NCI-H524 treated with DMSO at 0.1 percent for 48 hours (cell line): ENCODE measurements around the gene PRR33.

Source experiments
- DNase-seq: peaks from one replicate; lab custom pipeline; 2025; lab: John Stamatoyannopoulos, UW

Gene PRR33

DNA sequence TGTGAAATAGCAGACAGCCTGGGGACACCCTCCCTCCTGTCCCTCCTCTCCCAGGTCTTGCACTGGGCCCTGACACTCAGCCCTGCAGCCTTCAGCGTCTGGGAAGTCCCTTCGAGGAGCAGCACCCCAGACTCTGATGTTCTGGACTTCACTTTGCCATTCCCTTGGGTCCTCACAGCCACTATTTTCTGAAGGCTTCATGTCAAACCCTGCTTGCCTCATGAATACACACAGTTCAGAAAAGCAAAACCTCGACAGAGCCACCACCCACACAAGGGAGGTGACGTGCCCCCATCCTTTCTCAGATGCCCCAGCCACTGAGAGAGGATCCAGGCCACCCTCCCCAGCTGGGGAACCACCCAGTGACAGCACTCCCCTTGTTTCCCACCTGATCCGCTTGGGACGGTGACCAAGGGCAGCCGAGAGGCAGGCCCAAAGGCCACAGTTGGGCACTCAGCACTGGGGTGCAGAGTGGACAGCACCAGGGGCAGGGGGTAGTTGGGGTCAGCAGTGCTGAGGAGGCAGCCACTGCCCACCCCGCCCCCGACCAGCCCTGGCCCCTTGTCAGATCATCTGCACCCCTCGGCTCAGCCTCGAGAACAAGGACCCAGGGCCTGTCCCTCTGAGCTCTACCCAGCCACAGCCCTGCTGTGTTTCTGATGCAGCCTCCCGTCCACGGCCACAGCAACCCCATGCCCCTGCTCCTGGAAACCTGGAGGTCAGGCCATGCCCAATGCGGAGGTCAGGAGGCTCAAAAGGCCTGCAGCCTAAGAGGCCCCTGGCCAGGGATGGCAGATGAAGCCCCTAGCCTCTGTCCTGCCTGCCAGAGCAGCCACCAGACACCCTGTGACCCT, 24.7 kb upstream of the PRR33 start:
- no peak for DNase-seq

DNA sequence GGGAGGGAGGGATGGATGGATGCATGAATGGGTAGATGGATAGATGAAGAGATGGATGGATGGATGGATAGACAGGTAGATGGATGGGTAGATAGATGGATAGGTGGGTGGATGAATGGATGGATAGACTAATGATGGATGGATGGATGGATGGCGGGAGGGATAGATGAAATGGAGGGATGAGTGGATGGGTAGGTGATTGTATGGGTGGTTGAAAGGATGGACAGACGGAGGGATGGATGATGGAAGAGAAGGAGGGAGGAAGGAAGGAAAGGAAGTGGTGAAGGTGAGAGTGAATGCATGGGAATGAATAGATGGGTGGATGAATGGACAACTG, 24.1 kb upstream of the PRR33 start:
- no peak for DNase-seq

DNA sequence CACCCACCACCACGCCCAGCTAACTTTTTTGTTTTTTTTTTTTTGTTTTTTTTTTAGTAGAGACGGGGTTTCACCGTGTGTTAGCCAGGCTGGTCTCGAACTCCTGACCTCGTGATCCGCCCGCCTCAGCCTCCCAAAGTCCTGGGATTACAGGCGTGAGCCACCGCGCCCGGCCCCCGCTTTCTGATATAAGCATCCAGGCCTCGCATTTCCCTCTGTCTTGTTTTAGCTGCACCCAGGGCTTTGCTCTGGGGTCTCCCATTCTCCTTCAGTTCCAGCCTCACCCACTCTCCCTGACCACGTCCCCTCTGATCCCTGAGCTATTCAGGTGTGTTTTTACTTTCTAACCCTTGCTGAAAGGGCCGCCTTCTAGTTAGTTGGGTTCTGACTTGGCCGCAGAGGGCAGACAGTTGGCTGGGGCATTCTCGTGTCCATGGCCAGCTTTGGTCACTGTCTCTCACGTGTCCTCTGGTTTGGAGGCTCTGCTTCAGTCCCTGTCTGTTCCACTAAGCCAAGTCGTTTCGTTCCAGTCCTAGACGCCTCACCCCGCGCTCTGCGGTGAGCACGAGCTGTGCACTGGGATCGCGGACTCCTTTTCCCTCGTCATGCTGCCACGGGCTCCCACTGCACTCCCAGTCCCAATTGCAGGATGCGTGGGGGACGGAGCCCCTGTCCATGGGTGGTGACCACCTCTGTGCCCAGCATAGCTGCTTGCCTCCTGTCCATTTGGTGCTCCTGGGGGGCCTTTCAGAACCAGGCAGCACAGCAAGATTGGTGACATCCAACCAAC, 21.8 kb upstream of the PRR33 start:
- DNase-seq: no peak

DNA sequence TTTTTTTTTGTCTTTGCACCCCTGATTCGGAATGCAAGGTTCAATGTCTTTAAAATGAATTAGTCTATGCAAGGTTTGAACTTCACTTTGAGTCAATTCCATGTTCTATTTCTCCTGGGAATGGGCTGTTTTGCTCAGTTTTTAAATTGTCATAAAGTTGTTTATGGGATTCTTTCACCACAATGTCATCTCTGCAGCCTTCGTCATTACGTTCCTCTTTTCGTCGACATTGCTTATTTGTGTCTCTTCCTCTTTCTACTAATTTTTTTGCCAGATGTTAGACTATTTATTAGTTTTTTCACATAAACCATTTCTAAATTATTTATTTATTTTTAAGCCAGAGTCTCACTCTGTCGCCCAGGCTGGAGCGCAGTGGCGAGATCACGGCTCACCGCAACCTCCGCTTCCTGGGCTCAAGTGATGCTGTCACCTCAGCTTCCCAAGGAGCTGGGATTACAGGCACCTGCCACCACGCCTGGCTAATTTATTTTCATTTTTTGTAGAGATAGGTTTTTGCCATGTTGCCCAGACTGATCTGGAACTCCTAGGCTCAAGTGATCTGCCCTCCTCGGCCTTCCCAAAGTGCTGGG, 20.7 kb upstream of the PRR33 start:
- DNase-seq: no peak

DNA sequence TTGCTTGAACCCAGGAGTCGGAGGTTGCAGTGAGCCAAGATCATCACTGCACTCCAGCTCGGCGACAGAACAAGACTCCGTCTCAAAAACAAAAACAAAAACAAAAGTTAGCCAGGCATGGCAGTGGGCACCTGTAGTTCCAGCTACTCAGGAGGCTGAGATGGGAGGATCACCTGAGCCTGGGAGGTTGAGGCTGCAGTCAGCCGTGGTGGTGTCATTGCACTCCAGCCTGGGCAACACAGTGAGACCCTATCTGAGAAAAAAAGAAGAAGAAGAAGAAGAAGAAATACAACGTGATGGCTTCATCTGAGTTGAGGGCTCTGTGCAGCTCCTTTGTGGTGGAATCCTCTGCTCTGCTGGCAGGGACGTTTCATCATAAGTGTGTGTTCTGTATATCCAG, 17.8 kb upstream of the PRR33 start:
- no peak for DNase-seq

DNA sequence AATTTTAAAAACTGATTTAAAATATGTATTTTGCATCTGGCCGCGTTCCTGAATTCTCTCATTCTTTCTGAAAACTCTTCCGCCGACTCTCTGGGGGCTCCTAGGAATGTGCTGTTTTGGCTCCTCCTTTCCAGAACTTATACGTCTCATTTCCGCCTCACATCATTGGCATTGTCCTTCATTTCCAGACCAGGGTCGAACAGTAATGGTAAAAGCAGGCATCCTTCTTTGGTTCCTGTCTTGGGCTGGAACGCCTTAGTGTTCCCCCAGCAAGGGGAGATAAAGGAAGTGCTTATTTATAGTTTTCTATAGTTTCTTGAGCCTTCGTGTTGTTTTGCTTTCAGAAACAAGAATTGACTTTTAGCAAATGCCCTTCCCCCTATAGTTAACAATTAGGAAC, 16.9 kb upstream of the PRR33 start:
- no peak for DNase-seq

DNA sequence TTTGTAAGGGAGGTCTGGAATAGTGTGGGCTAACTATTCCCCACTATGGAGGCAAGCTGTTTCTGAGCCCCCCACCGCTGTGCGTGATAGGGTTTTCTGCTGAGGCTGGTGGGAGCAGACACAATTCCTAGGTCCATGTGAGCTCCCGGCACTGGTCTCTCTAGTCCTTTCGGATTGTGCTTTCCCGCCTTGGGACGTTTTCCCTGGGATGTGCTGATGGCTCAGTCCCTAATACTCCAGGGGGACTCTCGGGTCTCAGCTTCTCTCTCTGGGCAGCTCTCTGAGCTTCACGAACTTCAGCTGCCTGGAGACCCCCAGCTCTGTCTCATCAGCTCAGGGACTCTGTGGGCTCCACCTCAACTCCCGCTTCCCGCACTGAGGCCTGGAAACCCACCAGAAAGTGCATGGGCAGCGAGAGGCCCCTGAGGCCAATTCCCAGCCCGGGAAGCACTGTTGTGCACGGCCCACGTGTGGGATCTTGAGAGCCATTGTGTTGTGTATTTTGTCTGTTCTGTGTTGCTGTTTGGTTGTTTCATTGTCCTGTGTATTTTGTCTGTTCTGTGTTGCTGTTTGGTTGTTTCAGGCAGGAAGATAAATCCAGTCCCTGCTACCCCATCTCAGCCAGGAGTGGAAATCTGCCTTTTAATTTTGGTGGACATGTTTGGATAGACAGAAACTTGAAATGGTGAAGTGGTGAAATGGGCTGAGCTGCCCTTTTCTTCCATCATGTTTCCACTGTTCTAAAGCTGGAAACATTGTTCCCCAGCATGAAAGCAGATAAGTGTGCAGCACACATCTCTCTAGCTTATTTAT, 15.1 kb upstream of the PRR33 start:
- no peak for DNase-seq

DNA sequence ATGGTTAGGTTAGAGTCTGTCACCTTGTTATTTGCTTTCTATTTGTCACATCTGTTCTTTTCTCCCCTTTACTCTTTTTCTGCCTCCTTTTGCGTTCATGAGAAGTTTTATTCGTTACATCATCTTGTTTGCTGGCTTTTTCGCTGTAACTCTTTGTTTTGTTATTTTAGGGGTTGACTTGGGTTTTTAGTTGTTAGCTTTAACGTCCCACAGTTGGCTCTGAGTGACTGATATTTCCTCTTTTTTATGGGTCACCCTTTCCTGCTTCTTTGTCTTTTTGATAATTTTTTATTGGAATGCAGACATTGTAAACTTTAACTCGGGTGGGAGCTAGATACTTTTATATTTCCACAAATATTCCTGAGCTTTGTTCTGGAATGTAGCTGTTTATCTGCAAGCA, 14.5 kb upstream of the PRR33 start:
- no peak for DNase-seq

DNA sequence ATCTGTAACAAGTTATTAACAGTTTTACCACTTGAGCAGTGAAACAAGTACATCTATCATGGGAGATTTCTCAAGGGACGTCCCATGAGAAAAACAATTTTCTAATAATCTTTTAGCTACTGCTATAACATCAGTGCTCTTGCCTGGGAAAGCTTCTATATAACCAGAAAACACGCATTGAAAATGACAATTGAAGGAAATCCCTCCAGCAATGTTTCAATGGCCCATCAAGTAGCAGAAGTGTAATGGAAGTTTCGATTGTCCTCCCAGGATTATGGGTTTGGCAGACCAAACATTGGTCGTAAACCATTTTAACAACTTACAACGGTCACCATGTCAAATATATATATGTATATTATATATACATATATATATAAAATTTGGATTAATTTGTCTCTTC, 8.0 kb upstream of the PRR33 start:
- no peak for DNase-seq

DNA sequence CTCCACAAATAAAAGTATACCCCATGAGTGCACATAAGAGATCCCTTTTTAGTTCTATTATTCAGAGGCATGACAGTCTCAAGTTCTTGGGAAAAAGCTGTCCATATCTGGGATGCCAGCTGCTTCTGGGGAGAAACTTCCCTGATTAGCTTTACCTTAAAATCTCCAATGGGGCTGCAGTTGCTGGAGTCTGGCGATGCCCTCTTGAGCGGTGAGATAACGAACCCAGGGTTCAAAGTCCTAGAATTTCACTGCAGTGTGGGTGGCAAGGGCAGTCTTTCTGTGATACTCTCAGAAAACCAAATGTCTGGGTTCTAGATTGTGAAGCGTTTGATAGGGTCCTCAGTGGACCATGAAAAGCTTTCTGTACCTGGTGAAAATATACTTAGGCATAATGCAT, 7.4 kb upstream of the PRR33 start:
- DNase-seq: no peak

DNA sequence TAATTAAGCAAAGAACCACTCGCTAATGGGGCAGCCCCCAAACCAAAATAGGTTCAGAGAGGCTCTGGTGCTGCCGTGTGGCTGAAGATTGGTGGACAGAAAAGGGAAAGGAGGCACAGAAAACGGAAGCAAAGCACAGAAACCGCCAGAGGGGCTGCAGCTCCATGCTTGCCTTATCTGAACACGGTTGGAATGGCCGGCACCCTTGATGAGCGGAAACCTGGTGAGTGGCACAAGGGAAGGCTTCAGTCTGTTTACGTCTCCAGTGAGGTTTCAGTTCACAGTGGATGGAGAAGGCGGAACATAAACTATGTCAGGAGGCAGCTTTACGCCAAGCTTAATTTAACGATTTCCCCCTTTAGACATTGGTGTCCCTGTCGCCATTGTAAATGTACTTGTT, 5.2 kb upstream of the PRR33 start:
- no peak for DNase-seq

DNA sequence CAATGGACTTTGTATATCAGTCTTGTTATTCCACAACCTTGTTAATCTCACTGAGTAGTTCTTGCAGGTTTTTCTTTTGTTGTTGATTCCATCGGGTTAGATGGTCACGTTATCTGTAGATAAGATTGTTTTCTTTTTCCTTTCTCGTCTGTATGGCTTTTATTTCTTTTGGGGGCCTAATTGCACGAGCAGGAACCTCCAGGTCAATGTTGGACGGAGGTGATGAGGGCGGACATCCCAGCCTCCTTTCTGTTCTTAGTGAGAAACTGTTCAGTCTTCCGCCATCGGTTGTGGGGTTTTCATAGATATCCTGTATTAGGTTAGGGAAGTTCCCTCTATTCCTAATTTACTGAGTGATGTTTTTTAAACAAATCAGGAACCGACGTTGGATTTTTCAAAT, 4.8 kb upstream of the PRR33 start:
- no peak for DNase-seq

DNA sequence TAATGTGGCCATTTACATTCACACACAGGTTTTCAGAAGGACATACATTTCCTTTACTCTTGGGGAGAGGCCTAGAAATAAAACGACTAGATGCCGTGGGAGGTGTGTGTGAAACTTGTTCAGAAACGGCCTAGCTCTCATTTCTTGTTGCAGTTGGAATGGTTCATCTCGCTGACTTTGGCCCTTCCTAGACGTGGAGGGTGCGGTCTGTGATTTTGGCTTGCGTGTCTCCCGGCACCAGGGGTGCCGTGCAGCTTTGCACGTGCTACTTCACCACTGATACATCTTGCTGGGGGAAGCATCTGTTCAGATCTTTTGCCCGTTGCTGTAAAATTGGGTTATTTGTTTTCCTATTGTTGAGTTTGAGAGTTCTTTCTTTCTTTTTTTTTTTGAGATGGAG, 3.1 kb upstream of the PRR33 start:
- no peak for DNase-seq

DNA sequence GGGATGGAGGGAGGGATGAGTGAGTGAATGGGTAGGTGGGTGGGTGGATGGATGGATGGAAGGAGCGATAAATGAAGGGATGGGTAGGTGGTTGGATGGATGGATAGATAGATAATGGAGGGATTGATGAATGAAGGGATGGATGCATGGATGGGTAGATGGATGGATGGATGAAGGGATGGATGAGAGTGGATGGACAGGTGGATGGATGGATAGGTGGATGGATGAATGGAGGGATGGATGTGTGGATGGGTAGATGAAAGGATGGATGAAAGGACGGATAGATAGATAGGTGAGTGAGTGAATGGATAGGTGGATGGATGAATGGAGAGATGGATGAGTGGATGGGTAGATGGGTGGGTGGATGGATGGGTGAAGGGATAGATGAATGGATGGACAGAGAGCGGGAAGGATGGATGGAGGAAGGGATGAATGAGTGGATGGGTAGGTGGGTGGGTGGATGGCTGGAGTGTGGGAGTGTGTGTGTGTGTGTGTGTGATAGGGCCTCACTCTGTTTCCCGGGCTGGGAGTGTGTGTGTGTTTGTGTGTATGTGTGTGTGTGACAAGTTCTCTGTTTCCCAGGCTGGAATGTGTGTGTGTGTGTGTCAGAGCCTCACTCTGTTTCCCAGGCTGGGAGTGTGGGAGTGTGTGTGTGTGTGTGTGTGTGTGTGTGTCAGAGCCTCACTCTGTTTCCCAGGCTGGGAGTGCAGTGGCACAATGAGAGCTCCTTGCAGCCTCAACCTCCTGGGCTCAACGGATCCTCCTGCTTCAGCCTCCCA, 2.1 kb upstream of the PRR33 start:
- DNase-seq: no peak

DNA sequence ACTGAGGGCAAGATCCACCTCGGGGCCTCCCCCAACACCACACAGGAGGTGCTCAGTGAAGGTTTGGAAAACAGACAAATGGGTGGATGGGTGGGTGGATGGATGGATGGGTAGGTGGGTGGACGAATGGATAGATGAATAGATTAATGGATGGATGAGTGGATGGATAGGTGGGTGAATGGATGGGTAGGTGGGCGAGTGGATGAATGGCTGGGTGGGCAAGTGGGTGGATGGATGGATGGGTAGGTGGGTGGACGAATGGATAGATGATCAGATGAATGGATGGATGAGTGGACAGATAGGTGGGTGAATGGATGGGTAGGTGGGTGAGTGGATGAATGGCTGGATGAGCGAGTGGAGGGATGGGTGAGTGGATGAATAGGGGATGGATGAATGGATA, 863 bp upstream of the PRR33 start:
- DNase-seq: no peak

DNA sequence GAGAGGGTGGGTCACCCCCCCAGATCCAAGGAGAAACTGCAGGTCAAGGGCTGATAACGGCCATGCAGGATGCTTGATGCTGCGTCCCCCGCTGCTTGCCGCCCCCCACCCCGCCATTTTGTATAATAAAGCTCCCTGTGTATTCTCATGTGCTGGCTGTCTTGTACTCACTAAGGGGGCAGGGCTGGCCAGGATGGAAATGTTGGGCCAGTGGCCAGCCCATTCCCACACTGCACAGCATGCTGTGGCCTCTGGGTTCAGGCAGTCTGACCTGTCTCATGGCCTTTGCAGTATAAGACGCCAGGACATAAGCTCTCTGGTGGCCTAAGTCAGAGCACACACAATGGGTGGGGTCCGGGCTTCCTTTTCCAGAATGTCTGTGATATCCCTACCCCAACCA, 421 bp upstream of the PRR33 start:
- DNase-seq: no peak

DNA sequence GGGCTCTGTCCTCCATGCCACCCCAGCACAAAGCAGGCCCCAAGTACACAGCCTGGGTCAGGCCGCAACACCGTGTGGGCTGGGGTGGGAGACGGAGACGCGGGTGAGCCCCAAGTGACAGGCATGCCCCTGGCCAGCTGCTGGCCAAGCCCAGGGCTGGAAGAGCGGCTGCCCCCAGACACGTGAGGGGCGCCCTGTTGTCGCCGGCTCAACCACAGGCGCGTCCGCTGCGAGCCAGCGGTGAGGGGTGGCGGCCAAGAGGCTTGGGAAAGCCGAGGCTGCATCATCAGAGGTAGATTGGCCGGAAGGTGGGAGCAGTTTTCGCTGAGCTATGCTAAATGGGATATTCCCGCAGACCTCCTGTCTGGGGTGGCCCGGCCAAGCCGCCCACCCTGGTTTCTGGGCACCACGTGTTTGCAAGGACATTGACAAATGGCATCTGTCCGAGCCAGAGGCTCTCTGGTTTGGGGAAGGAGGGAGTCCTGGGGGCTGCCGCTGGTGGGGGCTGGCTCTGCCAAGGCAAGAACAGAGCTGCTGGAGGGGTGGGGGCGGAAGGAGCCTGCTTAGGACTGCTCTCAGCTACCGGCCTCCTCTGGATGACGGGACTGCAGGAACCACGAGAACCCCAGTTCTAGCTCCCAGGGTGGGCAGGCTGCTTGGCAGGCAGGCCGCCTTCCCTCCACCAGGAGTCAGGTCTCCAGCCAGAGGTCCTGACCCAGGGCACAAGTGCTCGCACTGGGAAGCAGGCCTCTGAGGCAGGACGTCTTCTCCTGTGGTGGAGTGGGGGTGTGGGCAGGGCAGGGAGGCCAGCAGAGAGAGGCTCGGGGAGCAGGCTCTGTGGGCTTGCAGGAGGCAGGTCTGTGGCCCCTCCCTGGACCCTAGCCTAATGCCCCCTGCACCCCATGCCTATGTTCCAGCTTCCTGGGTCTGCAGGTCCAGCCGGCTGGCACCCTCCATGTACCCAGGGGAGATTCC, 552 bp downstream of the PRR33 start:
- DNase-seq: no peak

DNA sequence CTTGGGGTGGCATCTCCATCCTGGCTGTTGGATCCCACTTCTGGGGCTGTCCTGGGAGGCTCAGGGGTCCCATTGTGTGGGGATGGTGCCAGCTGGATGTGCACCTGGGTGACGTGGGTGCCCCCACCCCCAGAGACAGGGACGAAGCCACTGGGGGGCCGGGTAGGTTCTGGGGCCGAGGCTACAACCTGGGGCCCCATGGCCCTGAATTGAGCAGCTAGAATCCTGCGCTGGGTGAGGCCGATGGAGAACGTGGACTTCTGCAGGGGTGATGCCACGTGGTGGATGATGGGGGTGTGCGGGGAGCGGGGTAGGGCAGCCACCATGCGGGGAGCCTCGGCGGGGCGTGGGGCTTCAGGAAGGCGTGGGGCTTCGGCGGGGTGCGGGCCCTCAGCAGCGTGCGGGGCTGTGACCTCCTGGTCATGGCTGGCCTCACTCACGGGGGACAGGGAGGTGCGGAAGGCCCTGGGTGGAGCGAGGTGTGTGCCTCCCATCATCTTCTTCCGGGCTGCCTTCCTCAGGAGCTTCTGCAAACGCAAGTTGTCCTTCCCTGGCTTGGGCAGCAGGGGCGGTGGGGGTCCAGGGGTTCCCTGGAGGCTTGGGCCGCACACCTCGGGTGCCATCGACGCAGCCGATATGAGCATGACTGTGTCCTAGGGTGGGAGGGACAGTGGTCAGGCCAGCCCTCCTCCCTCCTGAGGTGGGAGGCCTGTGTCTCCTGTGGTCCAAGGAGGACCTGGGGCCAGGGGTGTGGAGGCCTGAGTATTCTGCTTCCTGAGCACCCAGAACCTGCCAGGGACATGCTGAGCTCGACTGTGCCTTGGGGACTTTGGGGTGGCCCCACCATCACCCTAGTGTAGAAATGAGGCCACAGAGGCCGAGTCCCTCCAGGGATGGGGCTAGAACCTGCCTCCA, 1.5 kb downstream of the PRR33 start:
- DNase-seq: no peak

DNA sequence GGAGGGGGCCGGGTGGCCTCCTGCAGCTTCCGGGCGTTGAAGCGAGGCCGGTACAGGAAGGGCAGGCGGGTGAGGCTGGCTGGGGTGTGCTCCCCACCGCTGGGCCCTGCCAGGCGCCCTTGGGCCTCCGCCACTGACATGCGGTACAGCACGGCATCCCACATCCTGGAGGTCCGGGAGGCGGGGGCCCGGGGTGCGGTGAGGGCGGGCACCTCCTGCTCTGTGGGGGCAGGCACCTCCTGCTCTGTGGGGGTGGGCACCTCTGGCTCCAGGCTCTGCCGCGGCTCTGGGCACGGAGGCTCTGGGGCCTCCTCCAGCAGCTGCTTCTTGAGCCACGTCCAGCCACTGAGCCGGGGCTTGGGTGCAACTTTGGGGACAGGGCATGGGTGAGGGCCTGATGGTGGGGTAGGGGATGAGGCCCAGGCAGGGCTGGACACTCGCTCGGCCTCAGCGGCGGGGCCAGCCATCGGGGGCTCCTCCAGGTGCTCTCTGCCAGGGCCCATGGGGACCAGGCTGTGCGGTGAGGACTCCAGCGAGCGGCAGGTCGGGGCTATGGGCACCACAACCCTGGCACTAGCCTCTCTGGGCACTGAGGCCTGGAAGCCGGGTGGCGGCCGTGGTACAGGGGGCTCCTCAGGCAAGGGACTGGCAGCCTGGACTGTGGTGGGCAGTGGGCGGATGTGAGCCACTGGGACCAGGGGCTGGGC, 2.3 kb downstream of the PRR33 start:
- DNase-seq: no peak
